ENCODE measurements around the gene SCARF2. TPM values are rescaled to one million over a fixed set of nuclear protein-coding genes. Genes with fewer than 3 reads are reported as not detected.
A peak's percentile ranks its signal among the peaks of the same experiment; 100 is the strongest.

The SCARF2 gene
- total RNA-seq, 1 donor from 2014 or later, result 133 TPM

GRCh38 chr22:20407829-20408228 is 29.8 kb downstream of the SCARF2 start:
- Histone ChIP-seq H3K27ac (no peak overlapping the region), H3K9me3 (no peaks in the 10 kb centered on the region), H3K4me3 (no peak overlapping the region), H3K36me3 (peaks cover 23 to 49% of the 10 kb centered on the region in 2 donors), H3K4me1 (no peaks in the 10 kb centered on the region), H3K27me3 (no peaks in the 10 kb centered on the region)
- intact Hi-C loops (cut with DNase I), result no loop called here
- no peak for TF ChIP-seq CTCF (IDR thresholded peaks at IDR 0.05)
- peak in 1 of 2 donors; percentile 34 for DNase-seq (ENCODE audit: low spot score in 2 of 2)

- no peak for TF ChIP-seq CTCF (IDR thresholded peaks at IDR 0.05)
- Histone ChIP-seq H3K4me1 (no peaks in the 10 kb centered on the region), H3K27ac (no peak overlapping the region), H3K27me3 (no peaks in the 10 kb centered on the region), H3K4me3 (no peak overlapping the region), H3K9me3 (no peaks in the 10 kb centered on the region), H3K36me3 (peaks cover 23 to 49% of the 10 kb centered on the region in 2 donors)
- intact Hi-C loops (cut with DNase I), result no loop called here
- peak in 1 of 2 donors; percentile 57 for DNase-seq (ENCODE audit: low spot score in 2 of 2)
Measured at GRCh38 chr22:20406686-20407408, 30.8 kb downstream of the SCARF2 start.

GRCh38 chr22:20405931-20406685 is 31.5 kb downstream of the SCARF2 start:
- no peak overlapping the region for H3K27ac ChIP-seq
- H3K27me3 ChIP-seq, result no peaks in the 10 kb centered on the region
- no peaks in the 10 kb centered on the region for H3K4me1 ChIP-seq
- H3K36me3 ChIP-seq, result peaks cover 23 to 56% of the 10 kb centered on the region in 2 donors
- H3K4me3 ChIP-seq, result no peak overlapping the region
- no peak for TF ChIP-seq CTCF (IDR thresholded peaks at IDR 0.05)
- H3K9me3 ChIP-seq, result no peaks in the 10 kb centered on the region
- intact Hi-C loops (cut with DNase I), result no loop called here
- peak in 1 of 2 donors; percentile 46 for DNase-seq (ENCODE audit: low spot score in 2 of 2)

GRCh38 chr22:20405291-20405930 is 32.2 kb downstream of the SCARF2 start:
- Histone ChIP-seq H3K27ac (no peak overlapping the region), H3K9me3 (no peaks in the 10 kb centered on the region), H3K27me3 (no peaks in the 10 kb centered on the region), H3K4me1 (no peaks in the 10 kb centered on the region), H3K4me3 (no peak overlapping the region), H3K36me3 (peaks cover 23 to 57% of the 10 kb centered on the region in 2 donors)
- no peak for TF ChIP-seq CTCF (IDR thresholded peaks at IDR 0.05)
- DNase-seq (ENCODE audit: low spot score in 2 of 2), result peak in 1 of 2 donors; percentile 51
- intact Hi-C loops (cut with DNase I), result no loop called here

- H3K27me3 ChIP-seq, result no peaks in the 10 kb centered on the region
- H3K27ac ChIP-seq, result no peak overlapping the region
- intact Hi-C loops (cut with DNase I), result no loop called here
- H3K4me1 ChIP-seq, result no peaks in the 10 kb centered on the region
- no peak for TF ChIP-seq CTCF (IDR thresholded peaks at IDR 0.05)
- peak in 1 of 2 donors; percentile 18 for DNase-seq (ENCODE audit: low spot score in 2 of 2)
- H3K4me3 ChIP-seq, result no peak overlapping the region
- H3K36me3 ChIP-seq, result peaks cover 23 to 57% of the 10 kb centered on the region in 2 donors
- no peaks in the 10 kb centered on the region for H3K9me3 ChIP-seq
Measured at GRCh38 chr22:20404881-20405280, 32.7 kb downstream of the SCARF2 start.
